OCI-LY7 (cell line): ENCODE results near the gene F9. TPM values are rescaled to one million over a fixed set of nuclear protein-coding genes. Genes with fewer than 3 reads are reported as not detected.

Experiments used
- BruUV-seq: library from RNA; stranded (reverse); fragments of 400-500 nt; replicated peaks from 2 replicates; lab custom pipeline; 2021; lab: Mats Ljungman, UMichigan
- CTCF ChIA-PET: fragments of 300-600 bp; sonication (Branson Sonifier 250); formaldehyde crosslinking; loops from one replicate; lab custom pipeline; 2022; ENCODE audit warnings: antibody characterized with exemption; ENCODE audit not compliant: unreplicated experiment; lab: Charles Lee
- POLR2A ChIA-PET: fragments of 300-600 bp; sonication (Branson Sonifier 250); formaldehyde crosslinking; loops from one replicate; lab custom pipeline; 2022; ENCODE audit warnings: antibody characterized with exemption; lab: Charles Lee
- DNase-seq: peaks from one replicate; pipeline ENCODE4 v3.0.0-alpha.2; 2015; ENCODE audit warnings: low spot score
- H2AFZ ChIP-seq: fragments of 200-600 bp; sonication (generic), shearing (Covaris generic); 2 replicates; pipeline ENCODE4 v1.6.1; 2014; ENCODE audit warnings: mild to moderate bottlenecking, antibody characterized with exemption, low read length, moderate library complexity
- H3K27ac ChIP-seq: fragments of 200-600 bp; sonication (generic); 2 replicates; pipeline ENCODE4 v1.5.1; 2014; ENCODE audit warnings: mixed run types, low read depth, mild to moderate bottlenecking, moderate library complexity, low read length, inconsistent platforms; ENCODE audit not compliant: poor library complexity, severe bottlenecking
- H3K36me3 ChIP-seq: fragments of 200-600 bp; sonication (generic); 2 replicates; pipeline ENCODE4 v1.6.1; 2014; ENCODE audit warnings: mild to moderate bottlenecking, antibody characterized with exemption, low read length, moderate library complexity, mixed read lengths; ENCODE audit not compliant: insufficient read depth
- H3K4me1 ChIP-seq: fragments of 200-600 bp; sonication (generic); 2 replicates; pipeline ENCODE4 v1.5.1; 2014; ENCODE audit warnings: mild to moderate bottlenecking, low read length; ENCODE audit not compliant: insufficient read depth, poor library complexity, severe bottlenecking
- H3K4me2 ChIP-seq: fragments of 200-600 bp; sonication (generic); 2 replicates; pipeline ENCODE4 v1.6.1; 2014; ENCODE audit warnings: mild to moderate bottlenecking, low read length
- H3K4me3 ChIP-seq: fragments of 200-600 bp; sonication (generic); 2 replicates; pipeline ENCODE4 v1.5.1; 2014; ENCODE audit warnings: mild to moderate bottlenecking, low read depth, low read length; ENCODE audit not compliant: poor library complexity, severe bottlenecking
- H3K79me2 ChIP-seq: fragments of 200-600 bp; sonication (generic); 2 replicates; pipeline ENCODE4 v1.6.1; 2016; ENCODE audit warnings: low read depth, mild to moderate bottlenecking, low read length, moderate library complexity, mixed read lengths; ENCODE audit not compliant: insufficient read depth
- H3K9me2 ChIP-seq: fragments of 200-600 bp; sonication (generic); 2 replicates; pipeline ENCODE4 v1.6.1; 2016; ENCODE audit warnings: mild to moderate bottlenecking, low read length, mixed read lengths; ENCODE audit not compliant: insufficient read depth
- H3K9me3 ChIP-seq: fragments of 200-600 bp; sonication (generic); 2 replicates; pipeline ENCODE4 v1.6.1; 2014; ENCODE audit warnings: mild to moderate bottlenecking, mixed run types, low read length, mixed read lengths
- H4K20me1 ChIP-seq: fragments of 200-600 bp; sonication (generic); 2 replicates; pipeline ENCODE4 v1.6.1; 2014; ENCODE audit warnings: mild to moderate bottlenecking, antibody characterized with exemption, low read length, moderate library complexity, mixed read lengths; ENCODE audit not compliant: insufficient read depth
- EZH2phosphoT487 ChIP-seq: fragments of 200-600 bp; sonication (generic); IDR thresholded peaks from 2 replicates; pipeline ENCODE4 v1.6.1; 2018; ENCODE audit warnings: low read depth, borderline replicate concordance, mild to moderate bottlenecking, mixed run types, antibody characterized with exemption, low read length, moderate library complexity, mixed read lengths
- intact Hi-C: fragments of 100-400 bp; cut with micrococcal nuclease; formaldehyde crosslinking; loops from one replicate; pipeline ENCODE4 v1.10.0; 2022; ENCODE audit not compliant: unreplicated experiment
- total RNA-seq, 2 experiments: library from RNA; depleted of rRNA in 1 of 2; stranded (reverse); fragments of >200 nt in 1 of 2; shearing (Covaris generic) in 1 of 2; gene quantifications; 2 replicates each; pipeline ENCODE4 v1.2.3, GENCODE V29; 2014 to 2022
- TF ChIP-seq, protein P1 (sequence below): fragments of 200-600 bp; sonication (generic); conservative IDR thresholded peaks from 2 replicates; pipeline ENCODE4 v1.5.1; 2014; ENCODE audit warnings: mild to moderate bottlenecking, antibody characterized with exemption, low read length, moderate library complexity, mixed read lengths

Gene F9
- total RNA-seq, 2 experiments from 2014 or later: not detected

- DNase-seq: no peak
- H4K20me1 ChIP-seq: no peaks in the 10 kb centered on the region
- no peaks in the 10 kb centered on the region for H3K4me1 ChIP-seq
- H3K4me3 ChIP-seq: no peak overlapping the region
- no peaks in the 10 kb centered on the region for H3K9me2 ChIP-seq
- no peaks in the 10 kb centered on the region for H3K9me3 ChIP-seq
- no peaks in the 10 kb centered on the region for H3K36me3 ChIP-seq
- H2AFZ ChIP-seq: 0 out of 2 replicates have a peak overlapping the region, but pooled peaks have one; percentile 19
- no peak overlapping the region for H3K27ac ChIP-seq
- POLR2A ChIA-PET: interaction anchor here (0.7 kb wide), 1 partner anchor 1296 kb away, joined by 3 read pairs; no protein-coding TSS in a partner anchor
- CTCF ChIA-PET: no interaction called here
- no TSS peak for BruUV-seq
- no peak overlapping the region for H3K4me2 ChIP-seq
- H3K79me2 ChIP-seq: no peaks in the 10 kb centered on the region
- intact Hi-C loops: no loop called here
- TF ChIP-seq, protein P1, sequence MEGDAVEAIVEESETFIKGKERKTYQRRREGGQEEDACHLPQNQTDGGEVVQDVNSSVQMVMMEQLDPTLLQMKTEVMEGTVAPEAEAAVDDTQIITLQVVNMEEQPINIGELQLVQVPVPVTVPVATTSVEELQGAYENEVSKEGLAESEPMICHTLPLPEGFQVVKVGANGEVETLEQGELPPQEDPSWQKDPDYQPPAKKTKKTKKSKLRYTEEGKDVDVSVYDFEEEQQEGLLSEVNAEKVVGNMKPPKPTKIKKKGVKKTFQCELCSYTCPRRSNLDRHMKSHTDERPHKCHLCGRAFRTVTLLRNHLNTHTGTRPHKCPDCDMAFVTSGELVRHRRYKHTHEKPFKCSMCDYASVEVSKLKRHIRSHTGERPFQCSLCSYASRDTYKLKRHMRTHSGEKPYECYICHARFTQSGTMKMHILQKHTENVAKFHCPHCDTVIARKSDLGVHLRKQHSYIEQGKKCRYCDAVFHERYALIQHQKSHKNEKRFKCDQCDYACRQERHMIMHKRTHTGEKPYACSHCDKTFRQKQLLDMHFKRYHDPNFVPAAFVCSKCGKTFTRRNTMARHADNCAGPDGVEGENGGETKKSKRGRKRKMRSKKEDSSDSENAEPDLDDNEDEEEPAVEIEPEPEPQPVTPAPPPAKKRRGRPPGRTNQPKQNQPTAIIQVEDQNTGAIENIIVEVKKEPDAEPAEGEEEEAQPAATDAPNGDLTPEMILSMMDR: no peak
- TF ChIP-seq EZH2phosphoT487: no peak
Observed at GRCh38 chrX:139533444-139533843, 2.9 kb downstream of the F9 start.

- ChIA-PET CTCF (no interaction called here), POLR2A (no interaction called here)
- no peaks in the 10 kb centered on the region for H3K4me1 ChIP-seq
Observed at GRCh38 chrX:139538907-139539790, 8.6 kb downstream of the F9 start.

More at GRCh38 chrX:139538907-139539790, 8.6 kb downstream of the F9 start:
- Histone ChIP-seq H3K4me3 (no peak overlapping the region), H3K4me2 (no peak overlapping the region), H3K27ac (no peak overlapping the region), H4K20me1 (no peaks in the 10 kb centered on the region), H3K9me3 (no peaks in the 10 kb centered on the region), H3K79me2 (no peaks in the 10 kb centered on the region), H2AFZ (no peak overlapping the region), H3K36me3 (no peaks in the 10 kb centered on the region), H3K9me2 (no peaks in the 10 kb centered on the region)
- no peak for TF ChIP-seq EZH2phosphoT487
- TF ChIP-seq, protein P1: no peak
- no TSS peak for BruUV-seq
- intact Hi-C loops: no loop called here
- DNase-seq: no peak
